Measurements from ENCODE around the gene NFKBIL1. TPM values are rescaled to one million over a fixed set of nuclear protein-coding genes. Genes with fewer than 3 reads are reported as not detected.

Gene NFKBIL1, protein sequence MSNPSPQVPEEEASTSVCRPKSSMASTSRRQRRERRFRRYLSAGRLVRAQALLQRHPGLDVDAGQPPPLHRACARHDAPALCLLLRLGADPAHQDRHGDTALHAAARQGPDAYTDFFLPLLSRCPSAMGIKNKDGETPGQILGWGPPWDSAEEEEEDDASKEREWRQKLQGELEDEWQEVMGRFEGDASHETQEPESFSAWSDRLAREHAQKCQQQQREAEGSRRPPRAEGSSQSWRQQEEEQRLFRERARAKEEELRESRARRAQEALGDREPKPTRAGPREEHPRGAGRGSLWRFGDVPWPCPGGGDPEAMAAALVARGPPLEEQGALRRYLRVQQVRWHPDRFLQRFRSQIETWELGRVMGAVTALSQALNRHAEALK
- 27.3 and 31.5 TPM in 2 replicates for total RNA-seq

DNA sequence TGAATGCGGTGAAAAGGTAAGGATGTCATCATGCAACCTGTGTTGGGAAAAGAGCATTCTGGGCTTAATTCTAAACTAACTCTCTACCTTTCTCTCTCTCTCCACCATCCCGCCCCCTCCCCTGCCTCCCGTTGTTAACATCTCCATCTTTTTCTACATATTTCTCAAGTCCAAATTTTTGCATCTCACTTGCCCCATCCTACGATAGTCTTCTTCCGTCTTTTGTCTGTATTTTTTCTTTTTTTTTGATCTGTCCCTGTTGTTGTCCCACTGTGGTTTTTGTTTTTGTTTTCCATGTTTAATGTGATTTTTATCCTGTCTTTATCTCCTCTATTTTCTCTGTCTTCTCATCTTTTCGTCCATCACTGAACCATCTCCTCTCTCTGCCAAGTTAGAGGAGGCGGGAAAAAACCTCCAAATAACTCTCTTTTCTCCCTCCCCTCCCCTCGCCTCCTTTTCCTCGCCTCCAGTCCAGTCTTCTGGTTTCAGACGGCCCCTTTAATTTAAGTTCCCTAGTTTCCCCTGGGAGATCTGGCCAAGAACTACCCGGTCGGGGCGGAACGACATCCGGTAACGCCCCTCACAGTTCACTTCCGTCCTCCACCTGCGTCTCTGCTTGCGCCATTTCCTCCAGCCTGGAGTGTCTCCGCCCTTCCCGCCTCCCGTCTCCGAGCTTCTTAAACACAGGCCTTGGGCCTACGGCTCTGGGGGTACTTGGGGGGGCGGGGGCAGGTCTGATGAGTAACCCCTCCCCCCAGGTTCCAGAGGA lies at the start of gene NFKBIL1:
Gene NFKBIL1 (plus strand): TSS at position 651 of the 769 bp plus-strand sequence. CDS start 87 bp downstream, at position 738.

DNA sequence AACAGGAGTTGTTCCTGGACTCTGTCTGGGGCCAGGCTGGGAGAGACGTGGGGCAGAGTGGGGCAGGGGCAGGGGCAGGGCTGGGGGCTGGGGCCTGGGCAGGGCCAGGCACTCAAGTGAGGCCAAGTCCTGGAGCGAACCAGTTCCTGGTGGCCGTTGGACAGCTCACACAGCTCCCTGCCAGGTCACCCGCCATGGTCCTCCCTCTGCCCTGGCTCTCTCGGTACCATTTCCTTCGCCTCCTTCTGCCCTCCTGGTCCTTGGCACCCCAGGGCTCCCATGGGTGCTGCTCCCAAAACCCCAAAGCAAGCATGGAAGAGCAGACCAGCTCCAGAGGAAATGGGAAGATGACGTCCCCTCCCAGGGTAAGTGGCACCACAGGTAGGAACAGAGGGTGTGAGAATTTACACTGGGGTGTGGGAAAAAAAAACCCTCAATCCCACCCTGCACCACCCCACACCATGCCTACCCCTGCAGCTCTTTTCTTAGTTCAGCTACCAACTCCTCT lies 18.5 kb upstream of the NFKBIL1 start, which contains the start of gene MCCD1:
Gene MCCD1 (plus strand): TSS at position 142 of the 508 bp plus-strand sequence. CDS start 53 bp downstream, at position 195.

DNA sequence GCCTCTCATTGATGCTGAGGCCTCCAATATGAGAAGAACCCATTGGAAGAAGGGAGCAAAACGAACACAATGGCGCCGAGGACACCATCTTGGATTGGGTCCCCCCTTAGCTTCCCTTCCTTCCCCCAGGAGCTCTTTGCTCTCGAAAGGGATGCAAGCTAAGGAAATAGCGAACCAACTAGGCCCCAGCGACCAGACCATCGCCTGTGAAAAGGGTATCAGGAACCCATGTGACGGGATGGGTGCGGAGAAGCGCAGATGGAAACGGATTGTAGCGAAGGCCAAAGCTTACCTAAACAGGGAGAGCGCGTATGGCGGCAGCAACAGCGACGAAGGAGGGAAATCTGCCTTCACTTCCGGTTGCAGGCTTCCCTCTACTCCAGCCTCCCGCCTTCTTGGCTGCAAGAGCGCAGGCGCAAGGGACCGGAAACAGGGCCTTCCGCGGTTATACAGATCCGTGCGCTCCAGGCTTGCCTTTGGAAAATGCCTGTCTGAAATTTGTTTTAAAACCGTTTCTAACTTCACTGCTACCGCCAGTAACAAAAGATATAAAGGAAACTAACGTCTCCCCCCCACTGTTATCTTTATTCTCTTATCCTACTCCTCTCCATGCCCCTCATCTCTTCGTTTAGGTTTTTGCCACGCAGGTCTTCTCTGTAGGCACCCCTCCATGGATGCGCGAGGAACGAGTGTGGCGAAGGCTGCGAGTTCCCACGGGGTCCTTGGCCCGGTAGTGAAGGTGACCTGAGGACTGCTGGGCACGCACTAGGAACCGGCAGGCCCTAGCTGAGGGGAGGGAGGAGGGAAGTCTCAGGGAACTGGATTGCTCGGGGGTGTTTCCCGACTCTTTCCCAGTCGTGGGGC lies 5.5 kb upstream of the NFKBIL1 start, which contains the start of gene DDX39B:
Gene DDX39B (minus strand): TSS at position 346 of the 864 bp plus-strand sequence. CDS start 1,471 bp downstream, outside the sequence.

DNA sequence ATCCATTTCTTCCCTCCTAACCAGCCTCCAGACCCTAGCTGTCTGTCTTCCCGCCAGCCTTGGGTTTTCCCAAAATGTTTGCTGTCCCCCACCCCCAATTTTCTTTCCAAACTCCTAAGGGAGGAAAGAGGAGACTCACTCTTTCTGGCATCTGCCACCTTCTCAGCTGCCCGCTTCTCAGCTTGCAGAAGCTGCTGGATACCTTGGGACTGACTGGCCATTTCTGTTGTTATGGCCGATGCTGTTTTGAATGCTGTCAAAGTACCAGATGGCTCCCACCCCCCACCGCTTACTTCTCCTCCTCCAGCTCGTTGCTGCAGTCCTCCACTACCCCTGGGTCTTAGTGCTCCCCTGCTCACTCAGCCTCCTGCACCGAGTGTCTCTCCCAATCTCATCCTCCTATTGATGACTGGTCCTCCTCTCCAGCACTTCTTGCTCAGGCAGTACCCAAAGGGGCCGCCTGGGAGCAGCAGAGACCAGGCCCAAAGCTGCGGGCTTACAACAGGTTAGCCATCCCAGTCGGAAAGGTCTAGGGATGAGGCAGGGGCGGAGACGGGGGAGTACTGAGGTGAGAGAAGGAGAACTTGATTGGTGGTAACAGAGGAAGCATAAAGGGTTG lies 960 bp upstream of the NFKBIL1 start, which contains the start of gene ATP6V1G2:
Gene ATP6V1G2 (minus strand): TSS at position 270 of the 619 bp plus-strand sequence. CDS start 49 bp downstream, at position 221.

DNA sequence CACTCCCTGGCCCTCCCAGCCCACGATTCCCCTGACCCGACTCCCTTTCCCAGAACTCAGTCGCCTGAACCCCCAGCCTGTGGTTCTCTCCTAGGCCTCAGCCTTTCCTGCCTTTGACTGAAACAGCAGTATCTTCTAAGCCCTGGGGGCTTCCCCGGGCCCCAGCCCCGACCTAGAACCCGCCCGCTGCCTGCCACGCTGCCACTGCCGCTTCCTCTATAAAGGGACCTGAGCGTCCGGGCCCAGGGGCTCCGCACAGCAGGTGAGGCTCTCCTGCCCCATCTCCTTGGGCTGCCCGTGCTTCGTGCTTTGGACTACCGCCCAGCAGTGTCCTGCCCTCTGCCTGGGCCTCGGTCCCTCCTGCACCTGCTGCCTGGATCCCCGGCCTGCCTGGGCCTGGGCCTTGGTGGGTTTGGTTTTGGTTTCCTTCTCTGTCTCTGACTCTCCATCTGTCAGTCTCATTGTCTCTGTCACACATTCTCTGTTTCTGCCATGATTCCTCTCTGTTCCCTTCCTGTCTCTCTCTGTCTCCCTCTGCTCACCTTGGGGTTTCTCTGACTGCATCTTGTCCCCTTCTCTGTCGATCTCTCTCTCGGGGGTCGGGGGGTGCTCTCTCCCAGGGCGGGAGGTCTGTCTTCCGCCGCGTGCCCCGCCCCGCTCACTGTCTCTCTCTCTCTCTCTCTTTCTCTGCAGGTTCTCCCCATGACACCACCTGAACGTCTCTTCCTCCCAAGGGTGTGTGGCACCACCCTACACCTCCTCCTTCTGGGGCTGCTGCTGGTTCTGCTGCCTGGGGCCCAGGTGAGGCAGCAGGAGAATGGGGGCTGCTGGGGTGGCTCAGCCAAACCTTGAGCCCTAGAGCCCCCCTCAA lies 24.9 kb downstream of the NFKBIL1 start, which contains the start of gene LTA:
Gene LTA (plus strand): TSS at position 249 of the 871 bp plus-strand sequence. CDS start 454 bp downstream, at position 703.

DNA sequence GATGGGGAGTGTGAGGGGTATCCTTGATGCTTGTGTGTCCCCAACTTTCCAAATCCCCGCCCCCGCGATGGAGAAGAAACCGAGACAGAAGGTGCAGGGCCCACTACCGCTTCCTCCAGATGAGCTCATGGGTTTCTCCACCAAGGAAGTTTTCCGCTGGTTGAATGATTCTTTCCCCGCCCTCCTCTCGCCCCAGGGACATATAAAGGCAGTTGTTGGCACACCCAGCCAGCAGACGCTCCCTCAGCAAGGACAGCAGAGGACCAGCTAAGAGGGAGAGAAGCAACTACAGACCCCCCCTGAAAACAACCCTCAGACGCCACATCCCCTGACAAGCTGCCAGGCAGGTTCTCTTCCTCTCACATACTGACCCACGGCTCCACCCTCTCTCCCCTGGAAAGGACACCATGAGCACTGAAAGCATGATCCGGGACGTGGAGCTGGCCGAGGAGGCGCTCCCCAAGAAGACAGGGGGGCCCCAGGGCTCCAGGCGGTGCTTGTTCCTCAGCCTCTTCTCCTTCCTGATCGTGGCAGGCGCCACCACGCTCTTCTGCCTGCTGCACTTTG lies 28.0 kb downstream of the NFKBIL1 start, which contains the start of gene TNF:
Gene TNF (plus strand): TSS at position 231 of the 567 bp plus-strand sequence. CDS start 177 bp downstream, at position 408.

DNA sequence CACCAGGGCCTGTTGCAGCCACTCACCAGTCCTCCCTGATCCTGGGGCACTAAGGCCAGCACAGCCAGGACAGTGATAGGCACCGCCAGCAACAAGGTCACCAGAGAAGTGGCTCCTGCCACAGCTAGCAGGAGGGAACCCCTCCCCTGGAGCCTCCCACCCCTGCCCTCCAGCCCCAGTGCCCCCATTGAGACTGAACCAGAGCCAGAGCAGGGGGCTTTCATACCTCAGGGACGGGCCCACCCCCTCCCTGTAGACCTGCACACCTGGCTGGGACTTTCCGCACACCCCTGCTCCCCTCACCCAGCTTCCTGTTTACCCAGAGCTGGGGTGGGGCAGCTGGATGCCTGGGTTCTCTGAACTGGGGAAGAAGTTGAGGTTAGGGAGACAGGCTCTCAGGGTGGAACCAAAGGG lies 34.8 kb downstream of the NFKBIL1 start, which contains the start of gene LTB:
Gene LTB (minus strand): TSS at position 195 of the 414 bp plus-strand sequence. CDS start 7 bp downstream, at position 188.

DNA sequence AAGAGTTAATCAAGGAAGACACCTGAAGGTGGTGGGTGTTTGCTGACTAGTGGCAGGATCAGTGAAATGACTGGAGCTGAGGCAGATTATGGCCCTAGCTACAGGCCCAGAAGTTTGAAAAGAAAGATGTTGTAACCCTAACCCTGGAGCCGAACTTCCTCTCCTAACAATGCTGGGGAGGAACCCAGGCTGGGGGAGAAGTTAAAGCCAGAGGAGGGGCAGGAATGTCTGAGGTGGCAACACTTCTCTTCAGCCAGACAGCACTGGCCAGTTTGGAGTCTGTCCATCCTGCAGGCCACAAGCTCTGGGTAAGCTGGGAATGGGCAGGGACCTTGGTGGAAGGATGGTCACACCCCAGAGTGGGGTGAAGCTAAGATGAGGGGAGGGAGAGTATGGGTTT lies 38.6 kb downstream of the NFKBIL1 start, which contains the start of gene LST1:
Gene LST1 (plus strand): TSS at position 270 of the 400 bp plus-strand sequence. CDS start 1,023 bp downstream, outside the sequence.

Other genes starting within 250 kb of the NFKBIL1 start
- gene HLA-B, start 190.4 kb upstream of the NFKBIL1 start, total RNA-seq, result 113 and 123 TPM in 2 replicates
- 76.7 and 80.9 TPM in 2 replicates for gene MICA, start 144.0 kb upstream of the NFKBIL1 start, total RNA-seq
- gene MICB, start 49.5 kb upstream of the NFKBIL1 start, total RNA-seq, result 8.2 and 8.4 TPM in 2 replicates
- not detected in 2 replicates for gene MCCD1, start 18.6 kb upstream of the NFKBIL1 start, total RNA-seq
- 317 and 461 TPM in 2 replicates for gene DDX39B, start 5.6 kb upstream of the NFKBIL1 start, total RNA-seq
- 4.8 and 5.0 TPM in 2 replicates for gene ATP6V1G2, start 1.0 kb upstream of the NFKBIL1 start, total RNA-seq
- not detected in 2 replicates for gene LTA, start 24.7 kb downstream of the NFKBIL1 start, total RNA-seq
- gene TNF, start 28.0 kb downstream of the NFKBIL1 start, total RNA-seq, result not detected in 2 replicates
- not detected in 2 replicates for gene LTB, start 34.8 kb downstream of the NFKBIL1 start, total RNA-seq
- not detected in 2 replicates for gene LST1, start 38.7 kb downstream of the NFKBIL1 start, total RNA-seq
- not detected in 2 replicates for gene NCR3, start 45.4 kb downstream of the NFKBIL1 start, total RNA-seq
- gene AIF1, start 67.6 kb downstream of the NFKBIL1 start, total RNA-seq, result not detected in 2 replicates
- 18.6 and 21.4 TPM in 2 replicates for gene PRRC2A, start 73.1 kb downstream of the NFKBIL1 start, total RNA-seq
- 64.6 and 88.0 TPM in 2 replicates for gene BAG6, start 105.1 kb downstream of the NFKBIL1 start, total RNA-seq
- gene APOM, start 108.3 kb downstream of the NFKBIL1 start, total RNA-seq, result 1.3 and 2.8 TPM in 2 replicates
- gene C6orf47, start 113.2 kb downstream of the NFKBIL1 start, total RNA-seq, result 17.9 and 23.8 TPM in 2 replicates
- 13.4 and 14.3 TPM in 2 replicates for gene GPANK1, start 117.4 kb downstream of the NFKBIL1 start, total RNA-seq
- gene CSNK2B, start 118.5 kb downstream of the NFKBIL1 start, total RNA-seq, result 97.7 and 99.1 TPM in 2 replicates
- 2.1 and 2.6 TPM in 2 replicates for gene LY6G5B, start 122.4 kb downstream of the NFKBIL1 start, total RNA-seq
- 0.09 and 0.43 TPM in 2 replicates for gene LY6G5C, start 133.5 kb downstream of the NFKBIL1 start, total RNA-seq
- 65.4 and 70.2 TPM in 2 replicates for gene ABHD16A, start 155.7 kb downstream of the NFKBIL1 start, total RNA-seq
- gene LY6G6F, start 159.3 kb downstream of the NFKBIL1 start, total RNA-seq, result not detected in 2 replicates
- gene LY6G6D, start 167.7 kb downstream of the NFKBIL1 start, total RNA-seq, result not detected in 2 replicates
- gene LY6G6C, start 174.1 kb downstream of the NFKBIL1 start, total RNA-seq, result not detected in 2 replicates
- gene MPIG6B, start 175.8 kb downstream of the NFKBIL1 start, total RNA-seq, result not detected in 2 replicates
- gene DDAH2, start 181.7 kb downstream of the NFKBIL1 start, total RNA-seq, result 74.1 and 102 TPM in 2 replicates
- gene CLIC1, start 188.9 kb downstream of the NFKBIL1 start, total RNA-seq, result 529 and 547 TPM in 2 replicates
- 3.2 and 3.3 TPM in 2 replicates for gene MSH5, start 192.4 kb downstream of the NFKBIL1 start, total RNA-seq
- gene SAPCD1, start 215.0 kb downstream of the NFKBIL1 start, total RNA-seq, result 0.28 TPM in 2 replicates
- 0.14 and 0.28 TPM in 2 replicates for gene VWA7, start 229.7 kb downstream of the NFKBIL1 start, total RNA-seq
- gene VARS1, start 248.1 kb downstream of the NFKBIL1 start, total RNA-seq, result 36.0 and 38.7 TPM in 2 replicates

Data from smooth muscle cell of bladder (primary cell).